H1 (cell line): Measurements from ENCODE around the gene CDCA3. TPM values are rescaled to one million over a fixed set of nuclear protein-coding genes. Genes with fewer than 3 reads are reported as not detected.

Experiments
- CBX5 ChIP-seq: fragments of 300-800, 300-1000 bp; sonication (generic); IDR thresholded peaks from 2 replicates; pipeline ENCODE4 v1.7.1; 2016; ENCODE audit warnings: antibody characterized with exemption, low read length, low read depth
- CEBPB ChIP-seq: IDR thresholded peaks from 2 replicates; pipeline ENCODE4 v1.6.1; 2012; ENCODE audit warnings: low read depth, low read length
- CHD7 ChIP-seq: fragments of 300-600 bp; sonication (generic); IDR thresholded peaks from 2 replicates; pipeline ENCODE4 v1.7.1; 2012; ENCODE audit warnings: low read length, moderate library complexity, mild to moderate bottlenecking, inconsistent platforms; ENCODE audit not compliant: insufficient replicate concordance
- FOSL1 ChIP-seq: IDR thresholded peaks from 2 replicates; pipeline ENCODE4 v1.6.1; 2011; ENCODE audit warnings: mild to moderate bottlenecking, low read depth, low read length, moderate library complexity; ENCODE audit not compliant: insufficient read depth
- HDAC6 ChIP-seq: IDR thresholded peaks from one replicate; pipeline ENCODE4 v1.7.1; 2012; ENCODE audit warnings: low read depth, mild to moderate bottlenecking, inconsistent platforms, low read length, moderate library complexity
- KDM1A ChIP-seq: fragments of 200-600, 300-600 bp; sonication (generic); IDR thresholded peaks from 2 replicates; pipeline ENCODE4 v1.7.1; 2016; ENCODE audit warnings: mild to moderate bottlenecking, low read length, borderline replicate concordance
- MAX ChIP-seq: IDR thresholded peaks from 2 replicates; pipeline ENCODE4 v1.6.1; 2012; ENCODE audit warnings: inconsistent platforms
- RAD21 ChIP-seq, 2 experiments: IDR thresholded peaks in 1 of 2; conservative IDR thresholded peaks in 1 of 2; 2 replicates each; pipeline ENCODE4 v1.6.1; 2011; ENCODE audit warnings: low read depth in 2 of 2, low read length in 2 of 2, improper control_type of control experiment in 1 of 2, inconsistent platforms in 1 of 2, mild to moderate bottlenecking in 1 of 2, moderate library complexity in 1 of 2
- SP1 ChIP-seq: IDR thresholded peaks from 2 replicates; pipeline ENCODE4 v1.6.1; 2011; ENCODE audit warnings: low read depth, low read length
- TBP ChIP-seq: IDR thresholded peaks from 2 replicates; pipeline ENCODE4 v1.6.1; 2011; ENCODE audit warnings: low read depth, low read length, improper control_type of control experiment
- YY1 ChIP-seq: IDR thresholded peaks from 2 replicates; pipeline ENCODE4 v1.6.1; 2011; ENCODE audit warnings: low read depth, mild to moderate bottlenecking, low read length
- ZNF274 ChIP-seq: IDR thresholded peaks from 2 replicates; pipeline ENCODE4 v1.7.0; 2012; ENCODE audit warnings: low read length, borderline replicate concordance; ENCODE audit errors: extremely low read depth
- polyA plus RNA-seq, 7 experiments: library from polyadenylated mRNA; depleted of rRNA in 3 of 7; stranded (reverse) in 5 of 7; unstranded in 2 of 7; fragments of >200 nt in 5 of 7; fragments of 200-250 nt in 2 of 7; gene quantifications; 1 replicate in 5 of 7; 2 replicates in 1 of 7; 4 replicates in 1 of 7; pipeline versions ENCODE4 v1.2.1 to v1.2.3, GENCODE V29; 2011 to 2013; ENCODE audit warnings: missing spikeins in 2 of 7, mixed read lengths in 2 of 7
- total RNA-seq: library from RNA; stranded (reverse); fragmentation: NEBNext Ultra II Directional; extraction: Animal tissue kit (Norgen Biotek cat#: 25700); gene quantifications from 2 replicates; pipeline ENCODE4 v1.2.1, GENCODE V29; 2021

The CDCA3 gene
- total and polyA plus RNA-seq, 2 of the 8 experiments (the other 6 are each of a cell fraction or from before 2014, with no cell fraction given), result 47.7 to 71.2 TPM

GRCh38 chr12:6883252-6883651, 32.2 kb upstream of the CDCA3 start (continued):
- TF ChIP-seq CHD7 (no peak), SP1 (no peak), ZNF274 (no peak), TBP (no peak), KDM1A (no peak), MAX (no peak), HDAC6 (no peak), CBX5 (no peak), FOSL1 (no peak), CEBPB (no peak), YY1 (no peak), RAD21 (IDR thresholded peaks at IDR 0.05 in 1 of 2, conservative IDR thresholded peaks at IDR 0.05 in 1 of 2; ENCODE audit: low read depth in 2 of 2, low read length in 2 of 2) (no peak)
